Left hindlimb (tissue), 1 donor: ENCODE measurements around the gene PCDHGA8.
"Not testable (repeated sequence)": the region's sequence is repeated elsewhere in the genome, so short reads cannot be mapped to it uniquely, and the experiment has no call there.

Experiments
- DNase-seq: peaks from one replicate; pipeline ENCODE4 v3.0.0-alpha.2; 2018

Gene PCDHGA8

DNA sequence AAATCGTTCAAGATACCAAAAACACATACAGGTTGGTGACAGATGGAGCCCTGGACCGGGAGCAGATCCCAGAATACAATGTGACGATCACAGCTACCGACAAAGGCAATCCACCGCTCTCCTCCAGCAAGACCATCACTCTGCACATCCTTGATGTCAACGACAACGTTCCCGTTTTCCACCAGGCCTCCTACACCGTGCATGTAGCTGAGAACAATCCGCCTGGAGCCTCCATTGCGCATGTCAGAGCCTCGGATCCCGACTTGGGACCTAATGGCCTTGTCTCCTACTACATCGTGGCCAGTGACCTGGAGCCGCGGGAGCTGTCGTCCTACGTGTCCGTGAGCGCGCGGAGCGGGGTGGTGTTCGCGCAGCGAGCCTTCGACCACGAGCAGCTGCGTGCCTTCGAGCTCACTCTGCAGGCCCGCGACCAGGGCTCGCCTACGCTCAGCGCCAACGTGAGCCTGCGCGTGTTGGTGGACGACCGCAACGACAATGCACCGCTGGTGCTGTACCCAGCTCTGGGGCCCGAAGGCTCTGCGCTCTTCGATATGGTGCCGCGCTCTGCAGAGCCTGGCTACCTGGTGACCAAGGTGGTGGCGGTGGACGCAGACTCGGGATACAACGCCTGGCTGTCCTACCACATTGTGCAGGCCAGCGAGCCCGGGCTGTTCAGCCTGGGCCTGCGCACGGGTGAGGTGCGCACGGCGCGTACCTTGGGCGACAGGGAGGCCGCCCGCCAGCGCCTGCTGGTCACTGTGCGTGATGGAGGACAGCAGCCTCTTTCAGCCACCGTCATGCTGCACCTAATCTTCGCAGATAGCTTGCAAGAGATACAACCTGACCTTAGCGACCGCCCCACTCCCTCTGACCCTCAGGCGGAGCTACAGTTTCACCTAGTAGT is 20.6 kb upstream of the PCDHGA8 start:
- DNase-seq, result no peak

DNA sequence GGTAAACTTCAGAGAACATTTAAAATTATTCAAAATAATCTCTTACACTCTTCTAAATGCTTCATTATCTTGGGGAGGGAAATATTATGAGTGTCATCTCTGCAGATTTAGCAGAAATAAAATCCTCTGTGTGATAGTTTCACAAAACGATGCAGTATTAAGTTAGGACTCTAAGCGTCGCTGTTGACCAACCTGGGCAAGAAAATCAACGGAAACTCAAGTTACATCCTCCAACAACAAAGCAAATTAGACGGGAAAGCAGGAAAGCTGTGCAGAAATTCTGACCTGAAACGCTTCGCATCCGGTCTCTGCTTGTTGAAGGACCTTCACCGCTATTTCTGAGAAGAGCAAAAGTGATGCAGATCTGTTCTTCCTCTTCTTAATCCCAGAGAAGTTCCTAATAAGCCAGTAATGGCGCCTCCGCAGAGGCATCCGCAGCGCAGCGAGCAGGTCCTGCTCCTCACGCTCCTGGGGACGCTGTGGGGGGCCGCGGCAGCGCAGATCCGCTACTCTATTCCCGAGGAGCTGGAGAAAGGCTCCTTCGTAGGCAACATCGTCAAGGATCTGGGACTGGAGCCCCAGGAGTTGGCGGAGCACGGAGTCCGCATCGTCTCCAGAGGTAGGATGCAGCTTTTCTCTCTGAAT is 18.6 kb upstream of the PCDHGA8 start, which contains the start of gene PCDHGA6:
TSS of gene PCDHGA6 (plus strand) at position 219 of the 645 bp plus-strand sequence. CDS start at position 412, 193 bp downstream.
- DNase-seq, result no peak

DNA sequence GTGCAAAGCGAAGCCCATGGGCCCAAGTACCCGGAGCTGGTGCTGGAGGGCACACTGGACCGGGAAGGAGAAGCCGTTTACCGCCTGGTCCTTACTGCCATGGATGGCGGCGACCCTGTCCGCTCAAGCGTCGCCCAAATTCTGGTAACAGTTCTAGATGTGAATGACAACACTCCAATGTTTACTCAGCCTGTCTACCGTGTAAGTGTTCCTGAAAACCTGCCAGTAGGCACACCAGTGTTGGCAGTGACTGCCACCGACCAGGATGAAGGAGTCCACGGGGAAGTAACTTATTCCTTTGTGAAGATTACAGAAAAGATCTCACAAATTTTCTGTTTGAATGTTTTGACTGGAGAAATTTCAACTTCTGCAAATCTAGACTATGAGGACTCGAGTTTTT is 17.8 kb upstream of the PCDHGA8 start:
- no peak for DNase-seq

DNA sequence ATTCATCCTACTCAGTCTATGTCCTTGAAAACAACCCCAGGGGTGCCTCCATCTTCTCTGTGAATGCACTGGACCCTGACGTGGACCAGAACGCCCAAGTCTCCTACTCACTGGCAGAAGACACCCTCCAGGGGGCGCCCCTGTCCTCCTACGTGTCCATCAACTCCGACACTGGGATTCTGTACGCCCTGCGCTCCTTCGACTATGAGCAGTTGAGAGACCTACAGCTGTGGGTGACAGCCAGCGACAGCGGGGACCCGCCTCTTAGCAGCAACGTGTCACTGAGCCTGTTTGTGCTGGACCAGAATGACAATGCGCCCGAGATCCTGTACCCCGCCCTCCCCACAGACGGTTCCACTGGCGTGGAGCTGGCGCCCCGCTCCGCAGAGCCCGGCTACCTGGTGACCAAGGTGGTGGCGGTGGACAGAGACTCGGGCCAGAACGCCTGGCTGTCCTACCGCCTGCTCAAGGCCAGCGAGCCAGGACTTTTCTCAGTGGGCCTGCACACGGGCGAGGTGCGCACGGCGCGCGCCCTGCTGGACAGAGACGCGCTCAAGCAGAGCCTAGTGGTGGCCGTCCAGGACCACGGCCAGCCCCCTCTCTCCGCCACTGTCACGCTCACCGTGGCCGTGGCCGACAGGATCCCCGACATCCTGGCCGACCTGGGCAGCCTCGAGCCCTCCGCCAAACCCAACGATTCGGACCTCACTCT is 16.8 kb upstream of the PCDHGA8 start:
- not testable (repeated sequence) for DNase-seq

- no peak for DNase-seq
Measured at GRCh38 chr5:141382469-141383294, 9.8 kb upstream of the PCDHGA8 start, which contains the start of gene PCDHGA7. TSS of gene PCDHGA7 (plus strand) at chr5:141382742. CDS start at chr5:141382900, 158 bp downstream.

DNA sequence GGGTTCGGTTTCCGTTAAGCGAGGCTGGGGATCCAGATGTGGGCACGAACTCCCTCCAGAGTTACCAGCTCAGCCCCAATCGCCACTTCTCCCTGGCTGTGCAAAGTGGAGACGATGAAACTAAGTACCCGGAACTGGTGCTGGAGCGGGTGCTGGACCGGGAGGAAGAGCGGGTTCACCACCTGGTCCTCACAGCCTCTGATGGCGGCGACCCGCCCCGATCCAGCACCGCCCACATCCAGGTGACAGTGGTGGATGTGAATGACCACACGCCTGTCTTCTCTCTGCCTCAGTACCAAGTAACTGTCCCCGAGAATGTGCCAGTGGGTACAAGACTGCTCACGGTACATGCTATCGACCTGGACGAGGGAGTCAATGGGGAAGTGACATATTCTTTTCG is 9.1 kb upstream of the PCDHGA8 start:
- DNase-seq, result no peak

DNA sequence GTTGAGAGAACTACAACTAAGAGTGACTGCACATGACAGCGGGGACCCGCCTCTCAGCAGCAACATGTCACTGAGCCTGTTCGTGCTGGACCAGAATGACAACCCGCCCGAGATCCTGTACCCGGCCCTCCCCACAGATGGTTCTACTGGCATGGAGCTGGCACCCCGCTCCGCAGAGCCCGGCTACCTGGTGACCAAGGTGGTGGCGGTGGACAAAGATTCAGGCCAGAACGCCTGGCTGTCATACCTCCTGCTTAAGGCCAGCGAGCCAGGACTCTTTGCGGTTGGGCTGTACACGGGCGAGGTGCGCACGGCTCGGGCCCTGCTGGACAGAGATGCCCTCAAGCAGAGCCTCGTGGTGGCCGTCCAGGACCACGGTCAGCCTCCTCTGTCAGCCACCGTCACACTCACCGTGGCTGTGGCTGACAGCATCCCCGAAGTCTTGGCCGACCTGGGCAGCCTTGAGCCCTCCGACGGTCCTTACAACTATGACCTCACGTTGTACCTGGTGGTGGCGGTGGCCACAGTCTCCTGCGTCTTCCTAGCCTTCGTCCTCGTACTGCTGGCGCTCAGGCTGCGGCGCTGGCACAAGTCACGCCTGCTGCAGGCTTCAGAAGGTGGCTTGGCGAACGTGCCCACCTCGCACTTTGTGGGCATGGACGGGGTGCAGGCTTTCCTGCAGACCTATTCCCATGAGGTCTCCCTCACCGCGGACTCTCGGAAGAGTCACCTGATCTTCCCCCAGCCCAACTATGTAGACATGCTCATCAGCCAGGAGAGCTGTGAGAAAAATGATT is 7.8 kb upstream of the PCDHGA8 start:
- no peak for DNase-seq

DNA sequence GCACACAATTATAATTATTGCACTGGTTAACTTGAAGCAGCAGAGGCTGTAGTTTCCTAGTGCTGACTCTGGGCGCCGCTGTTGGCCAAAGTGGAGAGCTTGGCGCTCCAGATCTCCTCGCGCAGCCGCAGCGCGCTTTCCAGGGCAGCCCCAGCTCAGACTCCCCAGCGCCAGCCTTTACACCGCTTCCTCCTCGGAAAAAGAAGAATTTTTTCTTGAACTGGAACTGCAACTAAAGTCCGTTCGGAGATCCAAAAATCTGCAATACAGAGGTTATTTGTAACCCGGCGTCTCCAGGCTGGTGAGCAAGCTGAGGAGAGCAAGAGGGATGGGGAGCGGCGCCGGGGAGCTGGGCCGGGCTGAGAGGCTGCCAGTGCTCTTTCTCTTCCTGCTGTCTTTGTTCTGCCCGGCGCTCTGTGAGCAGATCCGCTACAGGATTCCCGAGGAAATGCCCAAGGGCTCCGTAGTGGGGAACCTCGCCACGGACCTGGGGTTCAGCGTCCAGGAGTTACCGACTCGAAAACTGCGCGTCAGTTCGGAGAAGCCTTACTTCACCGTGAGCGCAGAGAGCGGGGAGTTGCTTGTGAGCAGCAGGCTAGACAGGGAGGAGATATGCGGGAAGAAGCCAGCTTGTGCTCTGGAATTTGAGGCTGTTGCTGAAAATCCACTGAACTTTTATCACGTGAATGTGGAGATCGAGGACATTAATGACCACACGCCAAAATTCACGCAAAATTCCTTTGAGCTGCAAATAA is 4.7 kb upstream of the PCDHGA8 start, which contains the start of gene PCDHGB4:
TSS of gene PCDHGB4 (plus strand) at position 142 of the 755 bp plus-strand sequence. CDS start at position 329, 187 bp downstream.
- not testable (repeated sequence) for DNase-seq

DNA sequence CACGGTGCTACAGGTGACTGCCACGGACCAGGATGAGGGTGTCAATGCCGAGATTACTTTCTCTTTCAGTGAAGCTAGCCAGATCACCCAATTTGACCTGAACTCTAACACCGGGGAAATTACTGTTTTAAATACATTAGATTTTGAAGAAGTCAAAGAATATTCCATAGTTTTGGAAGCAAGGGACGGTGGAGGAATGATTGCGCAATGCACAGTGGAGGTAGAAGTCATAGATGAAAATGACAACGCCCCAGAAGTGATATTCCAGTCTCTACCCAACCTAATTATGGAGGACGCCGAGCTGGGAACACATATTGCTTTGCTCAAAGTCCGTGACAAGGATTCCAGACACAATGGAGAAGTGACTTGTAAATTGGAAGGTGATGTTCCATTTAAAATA is 3.8 kb upstream of the PCDHGA8 start:
- no peak for DNase-seq

GRCh38 chr5:141389153-141390042 is 3.0 kb upstream of the PCDHGA8 start:
- no peak for DNase-seq

- no peak for DNase-seq
Measured at GRCh38 chr5:141393267-141393666, 834 bp downstream of the PCDHGA8 start.

DNA sequence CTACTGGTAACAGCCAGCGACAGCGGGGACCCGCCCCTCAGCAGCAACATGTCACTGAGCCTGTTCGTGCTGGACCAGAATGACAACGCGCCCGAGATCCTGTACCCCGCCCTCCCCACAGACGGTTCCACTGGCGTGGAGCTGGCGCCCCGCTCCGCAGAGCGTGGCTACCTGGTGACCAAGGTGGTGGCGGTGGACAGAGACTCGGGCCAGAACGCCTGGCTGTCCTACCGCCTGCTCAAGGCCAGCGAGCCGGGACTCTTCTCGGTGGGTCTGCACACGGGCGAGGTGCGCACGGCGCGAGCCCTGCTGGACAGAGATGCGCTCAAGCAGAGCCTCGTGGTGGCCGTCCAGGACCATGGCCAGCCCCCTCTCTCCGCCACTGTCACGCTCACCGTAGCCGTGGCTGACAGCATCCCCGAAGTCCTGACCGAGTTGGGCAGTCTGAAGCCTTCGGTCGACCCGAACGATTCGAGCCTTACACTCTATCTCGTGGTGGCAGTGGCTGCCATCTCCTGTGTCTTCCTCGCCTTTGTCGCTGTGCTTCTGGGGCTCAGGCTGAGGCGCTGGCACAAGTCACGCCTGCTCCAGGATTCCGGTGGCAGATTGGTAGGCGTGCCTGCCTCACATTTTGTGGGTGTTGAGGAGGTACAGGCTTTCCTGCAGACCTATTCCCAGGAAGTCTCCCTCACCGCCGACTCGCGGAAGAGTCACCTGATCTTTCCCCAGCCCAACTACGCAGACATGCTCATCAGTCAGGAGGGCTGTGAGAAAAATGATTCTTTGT is 2.2 kb downstream of the PCDHGA8 start:
- not testable (repeated sequence) for DNase-seq

GRCh38 chr5:141397756-141398551 is 5.5 kb downstream of the PCDHGA8 start, which contains the start of gene PCDHGB5:
TSS of gene PCDHGB5 (plus strand) at chr5:141397947. CDS start at chr5:141398128, 181 bp downstream.
- DNase-seq, result not testable (repeated sequence)

- DNase-seq, result no peak
Measured at GRCh38 chr5:141398608-141399007, 6.2 kb downstream of the PCDHGA8 start.

GRCh38 chr5:141399555-141400258 is 7.3 kb downstream of the PCDHGA8 start:
- no peak for DNase-seq

DNA sequence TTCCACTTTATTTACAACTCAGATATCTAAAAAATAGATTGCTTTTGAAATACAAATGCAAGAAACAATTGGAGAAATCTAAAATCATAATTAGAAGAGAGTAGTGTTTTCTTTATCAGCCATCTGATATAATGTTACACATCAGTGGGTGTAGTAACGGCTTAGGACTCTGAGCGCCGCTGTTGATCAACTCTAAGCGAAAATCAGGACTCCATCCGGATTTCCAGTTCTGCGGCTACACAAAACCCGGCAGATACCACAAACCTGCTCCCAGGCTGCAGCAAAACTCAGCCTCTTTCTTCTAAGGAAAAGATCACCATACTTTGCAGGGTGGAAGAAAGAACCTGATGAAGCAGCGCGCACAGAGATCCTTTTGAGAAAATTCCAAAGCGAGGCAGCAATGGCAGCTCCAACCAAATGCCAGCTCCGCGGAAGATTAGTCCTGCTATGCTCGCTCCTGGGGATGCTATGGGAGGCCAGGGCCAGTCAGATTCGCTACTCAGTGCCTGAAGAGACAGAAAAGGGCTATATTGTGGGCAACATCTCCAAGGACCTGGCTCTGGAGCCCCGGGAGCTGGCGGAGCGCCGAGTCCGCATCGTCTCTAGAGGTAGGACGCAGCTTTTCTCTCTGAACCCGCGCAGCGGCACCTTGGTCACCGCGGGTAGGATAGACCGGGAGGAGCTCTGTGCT is 10.3 kb downstream of the PCDHGA8 start, which contains the start of gene PCDHGA9:
TSS of gene PCDHGA9 (plus strand) at position 226 of the 691 bp plus-strand sequence. CDS start at position 401, 175 bp downstream.
- peak; percentile 25 for DNase-seq
